Stimulated activated effector memory CD8-positive, alpha-beta T cell treated with anti-CD3 and anti-CD28 coated beads, Interleukin-12 subunit alpha, Interleukin-12 subunit beta, amount 100 ng/mL, for 72 hours (primary cell): Measurements from ENCODE around the gene TMEM231.
"Not testable (repeated sequence)": the region's sequence is repeated elsewhere in the genome, so short reads cannot be mapped to it uniquely, and the experiment has no call there.

Experiments
- ATAC-seq: fragments of 150-1000 bp; cut with Tn5 transposase; 2 replicates; pipeline ENCODE4 v1.10.0; 2021
- DNase-seq, 2 donors: peaks; one replicate each; pipeline ENCODE4 v3.0.0; 2021 to 2022; ENCODE audit warnings: low spot score in 2 of 2
- H3K27ac Mint-ChIP-seq: one replicate; pipeline ENCODE4 v1.8.0; 2022; ENCODE audit warnings: mild to moderate bottlenecking, mixed read lengths
- H3K36me3 Mint-ChIP-seq: one replicate; pipeline ENCODE4 v1.8.0; 2022; ENCODE audit warnings: mild to moderate bottlenecking, mixed read lengths
- H3K4me1 Mint-ChIP-seq: one replicate; pipeline ENCODE4 v1.8.0; 2022; ENCODE audit warnings: mixed read lengths
- H3K4me3 Mint-ChIP-seq: one replicate; pipeline ENCODE4 v1.8.0; 2022; ENCODE audit warnings: mild to moderate bottlenecking, mixed read lengths
- H3K9me3 Mint-ChIP-seq: one replicate; pipeline ENCODE4 v1.8.0; 2022; ENCODE audit warnings: mixed read lengths

The TMEM231 gene

GRCh38 chr16:75550211-75550662 is 5.8 kb downstream of the TMEM231 start:
- H3K9me3 Mint-ChIP-seq = no peaks in the 10 kb centered on the region
- no peak overlapping the region for H3K4me3 Mint-ChIP-seq
- DNase-seq (no peak), ATAC-seq (peak; percentile 48)
- H3K27ac Mint-ChIP-seq = peak overlapping the region; percentile 35
- peaks cover 2% of the 10 kb centered on the region for H3K4me1 Mint-ChIP-seq
- H3K36me3 Mint-ChIP-seq = no peaks in the 10 kb centered on the region

DNA sequence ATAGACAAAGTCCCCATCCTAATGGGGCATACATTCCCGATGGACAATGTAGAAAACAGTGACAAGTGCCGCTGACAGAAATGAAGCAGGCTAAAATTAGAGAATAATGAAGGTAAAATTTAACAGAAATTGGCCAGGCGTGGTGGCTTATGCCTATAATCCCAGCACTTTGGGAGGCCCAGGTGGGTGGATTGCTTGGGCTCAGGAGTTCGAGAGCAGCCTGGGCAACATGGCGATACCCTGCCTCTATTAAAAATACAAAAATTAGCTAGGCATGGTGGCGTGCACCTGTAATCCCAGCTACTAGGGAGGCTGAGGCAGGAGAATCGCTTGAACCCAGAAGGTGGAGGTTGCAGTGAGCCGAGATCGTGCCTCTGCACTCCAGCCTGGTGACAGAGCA is 7.6 kb downstream of the TMEM231 start:
- not testable (repeated sequence) for DNase-seq, ATAC-seq, H3K36me3 Mint-ChIP-seq, H3K4me3 Mint-ChIP-seq, H3K9me3 Mint-ChIP-seq, H3K4me1 Mint-ChIP-seq
- H3K27ac Mint-ChIP-seq = peak overlapping the region; percentile 43

GRCh38 chr16:75546293-75546692 is 9.8 kb downstream of the TMEM231 start:
- no peak overlapping the region for H3K4me3 Mint-ChIP-seq
- no peak for DNase-seq
- ATAC-seq = no peak
- H3K9me3 Mint-ChIP-seq = no peaks in the 10 kb centered on the region
- peaks cover 4% of the 10 kb centered on the region for H3K36me3 Mint-ChIP-seq
- no peaks in the 10 kb centered on the region for H3K4me1 Mint-ChIP-seq
- no peak overlapping the region for H3K27ac Mint-ChIP-seq

DNA sequence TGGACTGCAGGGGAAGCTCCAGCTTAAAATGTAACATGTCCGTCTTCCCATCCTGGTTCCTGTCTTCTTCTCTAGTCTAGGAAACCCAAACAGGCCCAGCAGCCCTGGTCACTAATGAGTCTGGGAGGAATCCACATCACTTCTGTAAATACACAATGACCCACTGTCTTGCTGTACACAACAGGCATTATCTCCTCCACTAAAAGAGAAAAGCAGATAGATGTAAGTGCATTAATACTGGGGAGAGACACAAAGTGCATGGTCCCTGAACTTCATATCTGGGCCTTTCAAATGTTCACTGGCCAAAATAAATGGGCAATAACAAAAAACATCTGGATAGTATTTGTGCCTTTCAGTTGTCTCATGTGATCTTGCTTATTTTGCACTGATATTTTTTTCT is 10.2 kb downstream of the TMEM231 start:
- DNase-seq, H3K36me3 Mint-ChIP-seq, H3K4me3 Mint-ChIP-seq, H3K27ac Mint-ChIP-seq, H3K4me1 Mint-ChIP-seq, ATAC-seq, H3K9me3 Mint-ChIP-seq: not testable (repeated sequence)

- H3K4me3 Mint-ChIP-seq, H3K9me3 Mint-ChIP-seq, H3K4me1 Mint-ChIP-seq, DNase-seq, H3K27ac Mint-ChIP-seq, H3K36me3 Mint-ChIP-seq, ATAC-seq: not testable (repeated sequence)
Measured at GRCh38 chr16:75542462-75542861, 13.6 kb downstream of the TMEM231 start.

DNA sequence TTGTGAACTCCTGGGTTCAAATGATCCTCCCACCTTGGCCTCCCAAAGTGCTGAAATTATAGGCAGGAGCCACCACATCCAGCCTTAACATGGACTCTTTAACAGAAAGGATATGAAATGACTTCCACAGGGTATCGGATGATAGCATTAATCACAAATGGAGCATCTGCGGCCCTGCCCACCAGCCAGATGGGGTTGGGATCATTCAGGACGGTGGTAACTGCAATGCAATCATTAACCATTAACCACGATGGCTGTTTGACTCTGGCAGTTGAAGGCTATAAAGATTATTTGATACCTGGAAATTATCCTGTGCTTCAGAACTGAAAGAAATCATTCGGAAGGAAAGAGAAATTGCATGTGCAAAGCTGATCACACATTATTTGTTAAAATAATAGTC is 14.8 kb downstream of the TMEM231 start:
- DNase-seq (no peak), ATAC-seq (no peak)
- Mint-ChIP-seq H3K9me3 (no peaks in the 10 kb centered on the region), H3K36me3 (peaks cover 4% of the 10 kb centered on the region), H3K27ac (no peak overlapping the region), H3K4me1 (no peaks in the 10 kb centered on the region), H3K4me3 (no peak overlapping the region)

DNA sequence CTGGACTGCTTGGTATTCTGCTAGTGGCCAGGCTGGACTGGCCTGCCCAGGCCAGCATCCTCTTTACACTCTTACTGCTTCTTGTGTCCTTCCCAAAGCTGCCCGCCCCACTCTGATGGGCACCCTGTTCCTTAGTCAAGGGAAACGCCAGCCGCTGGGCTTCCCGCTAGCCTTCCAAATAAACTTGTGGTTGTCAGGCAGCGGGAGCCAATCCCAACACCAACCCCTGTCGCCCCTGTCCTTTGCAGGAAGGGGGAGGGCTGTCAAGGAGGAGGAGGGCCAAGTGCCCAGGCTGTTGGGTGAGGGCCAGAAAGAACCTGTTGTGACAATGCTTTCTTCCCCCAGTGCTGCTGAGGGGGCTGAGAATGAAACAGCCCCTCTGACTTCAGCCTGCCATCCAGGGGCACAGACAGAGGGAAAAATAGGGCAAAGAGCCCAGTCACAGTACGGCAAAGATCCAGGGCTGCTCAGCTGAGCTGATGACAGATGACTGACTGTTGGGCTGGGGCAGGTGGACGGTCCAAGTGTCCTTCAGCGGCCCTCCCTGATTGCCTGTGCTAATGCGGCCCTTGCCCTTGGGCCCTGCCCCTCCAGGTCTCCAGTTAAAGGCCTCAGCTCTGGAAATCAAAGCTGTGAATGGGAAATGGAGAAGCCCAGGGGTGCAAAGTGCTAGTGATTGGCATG is 17.0 kb downstream of the TMEM231 start:
- not testable (repeated sequence) for H3K9me3 Mint-ChIP-seq, H3K4me3 Mint-ChIP-seq

DNA sequence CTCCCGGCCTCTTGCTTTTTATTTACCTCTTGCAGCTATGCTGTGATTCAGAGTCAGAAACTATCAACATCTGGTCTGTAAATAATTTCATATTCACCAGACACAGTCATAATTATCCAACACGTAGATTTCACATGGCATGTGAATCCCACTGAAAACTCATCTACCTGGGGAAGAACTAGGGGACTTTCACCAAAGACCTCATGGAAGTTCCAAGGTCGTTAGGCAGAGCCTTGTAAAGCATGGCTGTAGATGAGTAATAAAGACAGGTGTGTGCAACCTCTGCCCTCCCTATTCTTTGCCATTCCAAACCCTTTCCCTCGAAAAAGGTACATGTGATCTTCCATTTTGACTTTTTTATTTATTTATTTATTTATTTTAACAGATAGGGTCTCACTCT is 18.3 kb downstream of the TMEM231 start:
- Mint-ChIP-seq H3K9me3 (no peaks in the 10 kb centered on the region), H3K4me3 (no peak overlapping the region), H3K4me1 (no peaks in the 10 kb centered on the region), H3K36me3 (no peaks in the 10 kb centered on the region), H3K27ac (no peak overlapping the region)
- DNase-seq = no peak
- no peak for ATAC-seq

More for the DNA sequence above, 17.0 kb downstream of the TMEM231 start:
- DNase-seq, ATAC-seq, H3K27ac Mint-ChIP-seq, H3K36me3 Mint-ChIP-seq, H3K4me1 Mint-ChIP-seq: not testable (repeated sequence)

- no peak for DNase-seq
- Mint-ChIP-seq H3K4me1 (no peaks in the 10 kb centered on the region), H3K9me3 (no peaks in the 10 kb centered on the region), H3K4me3 (no peak within 1 kb of the TSS), H3K27ac (no peak within 1 kb of the TSS), H3K36me3 (no peaks in the 10 kb centered on the region)
- ATAC-seq = no peak
Measured at GRCh38 chr16:75535901-75536300, 20.2 kb downstream of the TMEM231 start, which contains the start of gene CHST5. TSS of gene CHST5 (minus strand) at chr16:75536108. CDS start at chr16:75530384, 5,724 bp downstream.

DNA sequence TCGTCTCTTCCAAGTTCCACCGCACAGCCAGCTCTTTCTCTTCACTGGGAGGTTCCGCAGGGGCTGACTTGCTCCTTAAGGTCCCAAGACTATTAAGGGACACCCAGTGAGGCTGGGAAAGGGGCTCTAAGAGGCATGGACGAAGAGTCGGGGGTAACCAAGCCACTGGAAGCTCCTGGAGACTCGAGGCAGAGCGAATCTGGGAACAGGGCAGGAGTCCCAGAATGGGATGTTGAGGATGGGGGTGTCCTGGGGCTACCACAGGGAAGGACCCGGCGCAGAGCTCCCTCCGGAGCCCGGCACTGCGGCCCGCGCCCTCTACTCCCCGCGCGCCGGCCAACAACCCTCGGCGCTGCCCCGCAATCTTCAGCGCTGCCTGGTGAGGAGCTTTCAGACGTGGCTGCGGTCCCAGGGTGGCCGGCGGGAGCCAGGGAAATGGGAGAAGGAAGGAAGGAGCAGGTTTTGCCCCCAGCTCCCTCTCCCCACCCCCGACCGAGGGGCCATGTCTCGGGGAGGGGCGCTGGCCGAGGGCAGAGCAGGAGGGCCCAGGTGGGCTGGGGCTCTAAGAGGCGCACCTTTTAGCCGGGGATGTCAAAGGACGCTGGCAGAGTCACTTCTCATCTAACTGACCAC is 20.7 kb downstream of the TMEM231 start:
- H3K4me1 Mint-ChIP-seq = no peaks in the 10 kb centered on the region
- H3K27ac Mint-ChIP-seq = no peak overlapping the region
- no peaks in the 10 kb centered on the region for H3K9me3 Mint-ChIP-seq
- H3K36me3 Mint-ChIP-seq = no peaks in the 10 kb centered on the region
- no peak overlapping the region for H3K4me3 Mint-ChIP-seq
- DNase-seq (no peak), ATAC-seq (no peak)

DNA sequence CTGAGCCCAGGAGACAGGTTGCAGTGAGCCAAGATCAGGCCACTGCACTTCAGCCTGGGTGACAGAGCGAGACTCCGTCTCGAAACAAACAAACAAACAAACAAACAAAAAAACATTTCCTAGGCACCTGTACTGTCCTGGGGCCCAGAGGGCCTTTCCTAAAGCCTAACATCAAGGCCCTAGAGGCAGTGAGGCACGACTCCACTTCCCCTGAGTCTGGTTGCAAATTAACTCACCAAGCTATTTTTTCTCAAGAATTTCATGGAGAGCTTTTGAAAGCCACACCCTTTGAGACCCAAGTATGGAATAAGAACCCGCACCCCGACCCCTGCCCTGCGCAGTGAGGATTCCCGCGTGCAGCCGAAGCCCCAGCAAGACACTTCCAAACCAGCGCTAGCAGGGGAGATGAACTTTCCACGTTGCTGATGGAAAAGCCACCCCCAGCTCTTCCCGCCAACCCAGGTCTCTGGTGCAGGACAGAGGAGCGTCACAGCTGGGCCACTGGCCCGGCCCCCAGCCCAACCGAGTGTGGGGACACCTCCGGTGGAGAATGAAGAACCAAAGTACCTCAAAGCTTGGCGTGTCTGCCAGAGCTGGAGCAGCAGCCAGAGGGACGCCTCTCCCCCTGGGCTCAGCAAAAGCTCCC is 21.4 kb downstream of the TMEM231 start:
- ATAC-seq = no peak
- Mint-ChIP-seq H3K27ac (no peak overlapping the region), H3K4me3 (no peak overlapping the region), H3K36me3 (no peaks in the 10 kb centered on the region), H3K9me3 (no peaks in the 10 kb centered on the region), H3K4me1 (no peaks in the 10 kb centered on the region)
- DNase-seq = no peak

- no peak for DNase-seq
Measured at GRCh38 chr16:75532791-75533190, 23.3 kb downstream of the TMEM231 start.

DNA sequence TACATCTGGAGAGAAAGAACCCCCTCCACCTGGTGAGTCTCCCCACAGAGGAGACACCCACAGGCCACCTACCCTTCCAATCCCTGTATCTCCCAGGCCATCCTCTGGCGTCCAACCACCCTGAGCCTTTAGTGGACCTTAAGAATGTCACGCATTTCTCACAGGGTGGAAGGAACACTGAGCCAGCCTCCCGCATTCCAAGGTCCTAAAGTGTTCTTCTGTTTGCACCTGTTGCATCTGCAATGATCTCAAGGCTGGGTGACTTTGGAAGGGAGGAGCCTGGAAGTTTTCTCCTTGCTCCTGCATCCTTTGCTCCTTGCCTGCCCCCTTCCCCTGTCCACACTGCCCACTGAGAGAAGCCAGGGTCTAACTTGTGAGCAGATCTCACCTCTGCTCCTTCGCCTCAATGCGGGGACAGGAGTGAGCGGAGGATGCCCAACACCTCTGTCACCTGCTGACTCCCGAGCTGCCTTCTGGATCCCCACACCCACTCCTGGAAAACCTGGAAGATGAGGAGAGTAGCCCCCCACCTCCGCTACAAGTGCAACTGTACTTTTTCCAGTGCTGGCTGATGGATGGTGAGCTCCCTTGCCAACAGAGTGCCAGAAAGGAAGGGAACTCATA is 23.8 kb downstream of the TMEM231 start:
- no peaks in the 10 kb centered on the region for H3K4me1 Mint-ChIP-seq
- ATAC-seq = no peak
- no peak for DNase-seq
- H3K9me3 Mint-ChIP-seq = no peaks in the 10 kb centered on the region
- no peak overlapping the region for H3K27ac Mint-ChIP-seq
- H3K4me3 Mint-ChIP-seq = no peak overlapping the region
- no peaks in the 10 kb centered on the region for H3K36me3 Mint-ChIP-seq

More at GRCh38 chr16:75532791-75533190, 23.3 kb downstream of the TMEM231 start:
- no peak overlapping the region for H3K4me3 Mint-ChIP-seq
- H3K27ac Mint-ChIP-seq = no peak overlapping the region
- H3K9me3 Mint-ChIP-seq = no peaks in the 10 kb centered on the region
- no peaks in the 10 kb centered on the region for H3K36me3 Mint-ChIP-seq
- H3K4me1 Mint-ChIP-seq = no peaks in the 10 kb centered on the region
- ATAC-seq = no peak

- Mint-ChIP-seq H3K4me1 (no peaks in the 10 kb centered on the region), H3K27ac (no peak overlapping the region), H3K36me3 (no peaks in the 10 kb centered on the region), H3K9me3 (no peaks in the 10 kb centered on the region), H3K4me3 (no peak overlapping the region)
- ATAC-seq = no peak
- no peak for DNase-seq
Measured at GRCh38 chr16:75529959-75530358, 26.1 kb downstream of the TMEM231 start.

DNA sequence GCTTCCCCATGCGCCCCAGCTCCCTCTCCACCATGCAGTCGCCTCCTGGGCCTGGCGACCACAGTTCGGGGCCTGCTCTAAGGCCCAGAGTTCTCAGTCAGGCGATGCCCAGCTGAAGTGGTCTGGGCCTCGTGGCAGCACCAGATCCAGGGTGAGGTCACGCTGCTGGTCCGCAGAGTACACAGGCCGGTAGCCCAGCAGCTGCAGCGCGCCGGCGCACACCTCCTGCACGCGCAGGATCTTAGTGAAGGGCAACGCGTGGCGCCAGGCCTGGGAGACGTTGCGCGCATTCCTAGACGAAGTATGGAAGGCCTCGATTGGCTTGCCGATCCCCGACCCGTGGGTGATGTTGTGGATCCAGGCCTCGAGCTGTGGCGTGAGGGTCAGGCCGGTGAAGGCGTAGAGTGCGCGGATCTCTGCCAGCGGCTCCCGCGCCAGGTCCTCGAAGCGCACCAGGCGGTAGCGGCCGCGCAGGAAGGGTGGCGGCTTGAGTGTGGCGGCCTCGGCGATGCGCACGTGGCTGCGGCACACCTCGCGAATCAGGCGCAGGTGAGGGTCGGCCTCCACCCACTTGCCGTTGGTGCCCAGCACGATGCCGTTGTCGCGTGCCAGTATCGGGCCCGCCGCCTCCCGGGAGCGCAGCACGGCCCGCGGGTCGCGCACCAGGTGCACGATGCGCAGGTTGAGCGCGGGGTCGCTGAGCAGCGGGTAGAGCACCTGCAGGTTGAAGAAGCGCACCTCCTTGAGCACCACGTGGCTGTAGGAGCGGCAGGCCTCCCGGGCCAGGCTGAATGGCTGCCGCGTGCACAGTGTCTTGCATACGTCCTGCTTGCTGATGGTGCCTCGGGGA is 26.8 kb downstream of the TMEM231 start:
- Mint-ChIP-seq H3K9me3 (no peaks in the 10 kb centered on the region), H3K4me1 (no peaks in the 10 kb centered on the region), H3K4me3 (no peak overlapping the region), H3K27ac (no peak overlapping the region), H3K36me3 (no peaks in the 10 kb centered on the region)
- DNase-seq (no peak), ATAC-seq (no peak)
